Thyroid gland (tissue), 4 donors: ENCODE data around the gene DCAF6. TPM values are rescaled to one million over a fixed set of nuclear protein-coding genes. Genes with fewer than 3 reads are reported as not detected.

Experiments used
- DNase-seq, 2 donors: peaks; one replicate each; pipeline ENCODE4 v3.0.0-alpha.2; 2019
- H3K27ac ChIP-seq, 3 donors: fragments of 200-600 bp; sonication (generic); 1 replicate in 2 of 3; 2 replicates in 1 of 3; pipeline ENCODE4 v1.5.1; 2016 to 2019; ENCODE audit warnings: mild to moderate bottlenecking in 1 of 3, moderate library complexity in 1 of 3
- H3K27me3 ChIP-seq: fragments of 200-600 bp; sonication (generic); one replicate; pipeline ENCODE4 v1.5.1; 2019
- H3K36me3 ChIP-seq, 2 donors: fragments of 200-600 bp; sonication (generic); one replicate each; pipeline ENCODE4 v1.5.1; 2016 to 2019
- H3K4me1 ChIP-seq, 2 donors: fragments of 200-600 bp; sonication (generic); one replicate each; pipeline ENCODE4 v1.5.1; 2017 to 2019
- H3K4me3 ChIP-seq, 3 donors: fragments of 200-600 bp; sonication (generic); replicated peaks in 1 of 3; 1 replicate in 2 of 3; 2 replicates in 1 of 3; pipeline ENCODE4 v1.5.1; 2016; ENCODE audit warnings: mild to moderate bottlenecking in 1 of 3
- H3K9me3 ChIP-seq: fragments of 200-600 bp; sonication (generic); one replicate; pipeline ENCODE4 v1.5.1; 2017
- CTCF ChIP-seq, 6 experiments: fragments of 200-600 bp in 3 of 6; fragments of 450-650 bp in 3 of 6; sonication (generic) in 3 of 6; IDR thresholded peaks; one replicate each; pipeline ENCODE4 v1.5.1; 2016 to 2019; ENCODE audit warnings: antibody characterized with exemption in 6 of 6, mild to moderate bottlenecking in 2 of 6, inconsistent platforms in 1 of 6, moderate library complexity in 1 of 6
- POLR2A ChIP-seq, 2 donors: fragments of 450-650 bp; IDR thresholded peaks; one replicate each; pipeline ENCODE4 v1.6.1; 2017; ENCODE audit warnings: antibody characterized with exemption in 2 of 2, mild to moderate bottlenecking in 2 of 2, moderate library complexity in 1 of 2
- WGBS, 2 donors: methylation state at CpG; one replicate each; pipeline ENCODE4 v1.1.5; 2017; 5-methylcytosine and 5-hydroxymethylcytosine counted together
- intact Hi-C: fragments of 100-400 bp; cut with DNase I; formaldehyde crosslinking; loops from one replicate; pipeline ENCODE4 v1.15.1; 2023
- total RNA-seq, 4 donors: library from RNA; depleted of rRNA; stranded (reverse); fragments of >200 nt; gene quantifications; one replicate each; pipeline ENCODE4 v1.2.3, GENCODE V29; 2016

DCAF6 gene
- total RNA-seq, 4 donors from 2014 or later, result 73.7 to 88.7 (median 79.2) TPM

- Histone ChIP-seq H3K27ac (no peak overlapping the region), H3K36me3 (peaks cover 11 to 22% of the 10 kb centered on the region in 2 donors), H3K4me1 (no peaks in the 10 kb centered on the region), H3K27me3 (no peaks in the 10 kb centered on the region), H3K4me3 (no peak overlapping the region), H3K9me3 (no peaks in the 10 kb centered on the region)
- no peak for TF ChIP-seq POLR2A (IDR thresholded peaks at IDR 0.05)
- no peak for TF ChIP-seq CTCF (IDR thresholded peaks at IDR 0.05)
- intact Hi-C loops, result no loop called here
- WGBS, 2 donors, result 94 to 96% methylated on average over 2 of the region's 2 CpGs
- DNase-seq, result no peak
Observed at GRCh38 chr1:167991546-167991945, 55.1 kb downstream of the DCAF6 start.

DNA sequence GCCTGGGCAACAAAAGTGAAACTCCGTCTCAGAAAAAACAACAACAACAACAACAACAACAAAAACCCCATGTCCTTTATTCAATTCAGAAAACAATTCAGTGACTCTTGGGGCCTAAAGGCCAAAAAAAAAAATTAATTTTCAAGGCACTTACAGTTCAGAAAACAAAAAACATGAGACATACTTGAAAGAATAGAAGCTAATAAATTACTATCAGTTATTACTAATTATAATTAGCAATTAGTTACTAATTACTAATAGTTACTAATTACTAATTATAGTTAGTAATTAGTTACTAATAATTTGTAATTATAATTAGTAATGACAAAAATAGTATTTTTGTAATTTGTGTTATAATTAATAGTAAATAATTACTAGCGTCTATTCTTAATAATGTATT, 57.2 kb downstream of the DCAF6 start:
- no peak for DNase-seq
- WGBS, 2 donors, result 70 to 97% methylated on average over 2 of the region's 2 CpGs
- TF ChIP-seq POLR2A (IDR thresholded peaks at IDR 0.05), result no peak
- no peak for TF ChIP-seq CTCF (IDR thresholded peaks at IDR 0.05)
- no peak overlapping the region for H3K4me3 ChIP-seq
- no peaks in the 10 kb centered on the region for H3K27me3 ChIP-seq
- H3K9me3 ChIP-seq, result no peaks in the 10 kb centered on the region
- H3K27ac ChIP-seq, result no peak overlapping the region
- intact Hi-C loops, result no loop called here
- no peaks in the 10 kb centered on the region for H3K4me1 ChIP-seq
- peaks cover 11 to 22% of the 10 kb centered on the region in 2 donors for H3K36me3 ChIP-seq

GRCh38 chr1:167994560-167994959, 58.1 kb downstream of the DCAF6 start:
- H3K4me1 ChIP-seq, result peaks cover 0 to 1% of the 10 kb centered on the region in 2 donors
- H3K9me3 ChIP-seq, result no peaks in the 10 kb centered on the region
- 86 to 91% methylated on average over 2 of the region's 2 CpGs for WGBS, 2 donors
- no peak overlapping the region for H3K4me3 ChIP-seq
- intact Hi-C loops, result no loop called here
- peaks cover 11 to 22% of the 10 kb centered on the region in 2 donors for H3K36me3 ChIP-seq
- no peak overlapping the region for H3K27ac ChIP-seq
- no peaks in the 10 kb centered on the region for H3K27me3 ChIP-seq
- TF ChIP-seq POLR2A (IDR thresholded peaks at IDR 0.05), result no peak
- TF ChIP-seq CTCF (IDR thresholded peaks at IDR 0.05), result no peak
- DNase-seq, result no peak

GRCh38 chr1:167995038-167995437, 58.6 kb downstream of the DCAF6 start:
- Histone ChIP-seq H3K27me3 (no peaks in the 10 kb centered on the region), H3K27ac (peak overlapping the region in 1 of 3 donors; percentile 5), H3K36me3 (peaks cover 11 to 22% of the 10 kb centered on the region in 2 donors), H3K9me3 (no peaks in the 10 kb centered on the region), H3K4me1 (peaks cover 0 to 3% of the 10 kb centered on the region in 2 donors), H3K4me3 (no peak overlapping the region)
- no peak for DNase-seq
- 86 to 93% methylated on average over 3 of the region's 3 CpGs for WGBS, 2 donors
- TF ChIP-seq POLR2A (IDR thresholded peaks at IDR 0.05), result no peak
- TF ChIP-seq CTCF (IDR thresholded peaks at IDR 0.05), result no peak
- intact Hi-C loops, result no loop called here

GRCh38 chr1:167996266-167996665, 59.8 kb downstream of the DCAF6 start:
- intact Hi-C loops, result no loop called here
- H3K4me1 ChIP-seq, result peaks cover 0 to 3% of the 10 kb centered on the region in 2 donors
- TF ChIP-seq CTCF (IDR thresholded peaks at IDR 0.05), result no peak
- no peak for TF ChIP-seq POLR2A (IDR thresholded peaks at IDR 0.05)
- WGBS, 2 donors, result 96 to 97% methylated on average over 3 of the region's 3 CpGs
- no peak for DNase-seq
- H3K27ac ChIP-seq, result no peak overlapping the region
- H3K27me3 ChIP-seq, result no peaks in the 10 kb centered on the region
- H3K36me3 ChIP-seq, result peaks cover 11 to 22% of the 10 kb centered on the region in 2 donors
- no peaks in the 10 kb centered on the region for H3K9me3 ChIP-seq
- no peak overlapping the region for H3K4me3 ChIP-seq
